ENCODE data around the gene PGAP6. TPM values are rescaled to one million over a fixed set of nuclear protein-coding genes. Genes with fewer than 3 reads are reported as not detected.
A peak's percentile ranks its signal among the peaks of the same experiment; 100 is the strongest.
"Not testable (repeated sequence)": the region's sequence is repeated elsewhere in the genome, so short reads cannot be mapped to it uniquely, and the experiment has no call there.

PGAP6 gene
- total RNA-seq, 1 donor from 2014 or later = 10.6 TPM

DNA sequence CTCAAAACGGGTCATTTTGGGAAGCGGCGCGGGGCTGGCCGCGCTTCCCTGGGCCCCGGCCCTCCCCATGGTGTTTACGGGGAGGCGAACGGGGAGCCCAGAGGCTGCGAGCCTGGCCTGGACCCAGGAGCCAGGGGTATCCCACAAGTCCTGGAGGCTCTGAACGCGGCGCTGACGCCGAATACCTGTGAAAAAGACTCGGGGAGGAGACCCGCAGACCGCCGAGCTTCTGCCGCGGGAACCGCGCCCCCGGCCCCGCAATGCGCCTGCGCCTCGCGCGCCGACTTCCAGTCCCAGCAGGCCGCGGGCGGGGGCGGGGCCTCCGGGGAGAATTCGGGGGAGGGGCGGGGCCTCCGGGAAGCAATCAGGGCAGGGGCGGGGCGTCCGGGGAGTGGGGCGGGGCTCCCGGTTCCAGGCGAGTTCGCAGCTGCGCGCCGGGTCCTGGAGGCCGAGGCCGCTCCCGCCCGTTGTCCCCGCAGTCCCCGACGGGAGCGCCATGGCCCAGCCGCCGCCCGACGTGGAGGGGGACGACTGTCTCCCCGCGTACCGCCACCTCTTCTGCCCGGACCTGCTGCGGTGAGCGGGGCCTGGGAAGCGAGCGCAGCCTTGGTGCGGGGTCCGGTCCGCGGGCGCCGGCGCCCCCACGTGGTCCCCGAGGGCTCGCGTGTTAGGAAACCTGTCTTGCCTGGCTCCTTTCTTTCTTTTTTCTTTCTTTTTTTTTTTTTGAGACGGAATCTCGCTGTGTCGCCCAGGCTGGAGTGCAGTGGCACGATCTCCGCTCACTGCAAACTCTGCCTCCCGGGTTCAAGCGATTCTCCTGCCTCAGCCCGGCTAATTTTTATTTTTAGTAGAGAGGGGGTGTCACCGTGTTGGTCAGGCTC is 19.9 kb upstream of the PGAP6 start, which contains the start of gene DECR2:
TSS of gene DECR2 (plus strand) at position 418 of the 881 bp plus-strand sequence. CDS start at position 497, 79 bp downstream.
- peak; percentile 90 for DNase-seq

DNA sequence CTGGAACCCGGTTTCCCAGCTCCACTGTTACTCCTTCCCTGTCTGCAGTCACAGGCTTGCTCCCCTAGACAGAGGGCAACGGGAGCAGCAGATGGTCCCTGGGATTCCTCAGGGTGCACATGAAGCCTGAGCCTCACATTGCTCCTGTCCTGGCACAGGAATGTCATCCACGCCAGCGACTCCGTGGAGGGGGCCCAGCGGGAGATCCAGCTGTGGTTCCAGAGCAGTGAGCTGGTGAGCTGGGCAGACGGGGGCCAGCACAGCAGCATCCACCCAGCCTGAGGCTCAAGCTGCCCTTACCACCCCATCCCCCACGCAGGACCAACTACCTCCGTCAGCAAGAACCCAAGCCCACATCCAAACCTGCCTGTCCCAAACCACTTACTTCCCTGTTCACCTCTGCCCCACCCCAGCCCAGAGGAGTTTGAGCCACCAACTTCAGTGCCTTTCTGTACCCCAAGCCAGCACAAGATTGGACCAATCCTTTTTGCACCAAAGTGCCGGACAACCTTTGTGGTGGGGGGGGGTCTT is 18.3 kb upstream of the PGAP6 start:
- no peak for DNase-seq

DNA sequence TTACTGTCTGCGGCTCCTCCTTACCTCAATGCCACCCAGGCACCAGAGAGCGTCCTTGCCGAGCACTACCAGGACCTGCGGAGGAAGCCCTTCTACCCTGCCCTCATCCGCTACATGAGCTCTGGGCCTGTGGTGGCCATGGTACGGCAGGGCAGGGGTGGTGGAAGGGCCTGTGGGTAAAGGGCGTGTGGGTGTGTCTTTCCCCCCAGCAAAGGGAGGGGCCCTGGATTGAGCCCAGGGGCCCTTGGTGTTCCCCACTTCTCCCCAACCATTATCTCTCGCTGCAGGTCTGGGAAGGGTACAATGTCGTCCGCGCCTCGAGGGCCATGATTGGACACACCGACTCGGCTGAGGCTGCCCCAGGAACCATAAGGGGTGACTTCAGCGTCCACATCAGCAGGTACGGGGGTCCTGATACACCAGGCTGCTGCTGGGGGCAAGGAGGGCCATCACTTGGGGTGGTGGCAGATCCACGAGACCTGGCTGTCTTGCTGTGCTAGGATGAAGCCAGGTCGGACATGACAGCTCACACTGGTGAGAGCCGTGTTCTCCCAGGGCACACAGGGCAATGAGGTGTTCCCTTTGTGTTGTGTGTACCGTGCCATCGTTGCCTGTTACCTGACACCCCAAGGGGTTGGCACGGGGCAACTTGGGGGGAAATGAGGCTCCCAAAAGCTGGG is 17.7 kb upstream of the PGAP6 start:
- no peak for DNase-seq

DNA sequence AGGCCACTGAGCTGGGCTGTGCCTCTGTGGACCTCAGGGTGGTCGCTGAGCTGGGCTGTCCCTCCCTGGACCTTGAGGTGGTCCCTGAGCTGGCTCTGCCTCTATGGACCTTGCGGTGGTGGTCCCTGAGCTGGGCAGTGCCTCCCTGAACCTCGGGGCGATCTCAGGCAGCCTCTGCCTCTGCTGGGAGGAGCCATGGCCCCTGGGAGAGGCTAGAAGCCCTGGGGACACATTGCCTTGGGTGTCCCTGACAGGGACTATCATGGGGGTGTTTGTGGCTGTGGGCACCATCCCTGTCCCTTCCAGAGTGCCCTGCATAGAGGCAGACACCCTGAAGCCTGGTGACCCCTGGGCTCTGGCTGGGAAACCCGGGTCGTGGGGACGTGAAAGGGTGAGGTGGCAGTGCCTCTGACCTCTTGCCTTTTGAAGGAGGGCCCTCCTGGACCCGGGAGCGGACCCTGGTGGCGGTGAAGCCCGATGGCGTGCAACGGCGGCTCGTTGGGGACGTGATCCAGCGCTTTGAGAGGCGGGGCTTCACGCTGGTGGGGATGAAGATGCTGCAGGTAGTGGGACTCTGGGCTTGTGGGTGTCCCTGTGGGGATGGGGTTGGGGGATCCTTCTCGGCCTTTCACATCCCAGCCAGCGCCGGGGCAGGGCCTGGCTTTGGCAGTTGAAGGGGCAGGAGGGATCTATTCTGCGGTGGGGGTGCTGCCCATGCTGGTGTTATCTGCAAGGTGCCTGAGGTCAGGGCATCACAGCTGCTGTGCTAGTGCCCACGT is 17.0 kb upstream of the PGAP6 start:
- no peak for DNase-seq

DNA sequence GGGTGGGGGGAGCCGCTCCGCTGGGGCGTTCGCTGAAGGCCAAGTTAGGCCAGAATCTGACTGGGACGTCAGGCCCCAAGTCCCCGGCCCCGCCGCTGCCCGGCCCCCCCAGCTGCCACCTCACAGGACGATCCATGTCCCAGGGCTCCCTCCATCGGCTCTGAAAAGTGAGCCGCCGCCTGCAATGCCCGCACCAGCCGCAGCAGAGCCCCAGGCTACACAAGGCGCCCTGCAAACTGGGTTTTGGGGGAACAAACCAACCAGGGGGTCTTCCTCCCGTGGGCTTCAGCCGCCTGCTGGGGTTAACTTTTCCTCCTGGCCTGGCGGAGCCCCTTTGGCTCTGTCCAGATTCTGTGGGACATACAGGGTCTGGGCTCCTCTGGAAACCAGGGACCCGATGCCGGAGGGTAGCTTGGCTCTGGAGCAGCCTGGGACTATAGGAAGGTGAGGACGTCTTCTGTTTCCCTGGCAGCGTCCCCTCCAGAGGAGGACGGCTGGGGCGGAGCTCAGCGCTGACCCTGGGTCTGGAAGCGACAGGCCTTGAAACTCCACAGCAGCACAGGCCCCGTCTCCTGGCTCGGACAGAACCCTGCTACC is 16.1 kb upstream of the PGAP6 start:
- DNase-seq = peak; percentile 26

DNA sequence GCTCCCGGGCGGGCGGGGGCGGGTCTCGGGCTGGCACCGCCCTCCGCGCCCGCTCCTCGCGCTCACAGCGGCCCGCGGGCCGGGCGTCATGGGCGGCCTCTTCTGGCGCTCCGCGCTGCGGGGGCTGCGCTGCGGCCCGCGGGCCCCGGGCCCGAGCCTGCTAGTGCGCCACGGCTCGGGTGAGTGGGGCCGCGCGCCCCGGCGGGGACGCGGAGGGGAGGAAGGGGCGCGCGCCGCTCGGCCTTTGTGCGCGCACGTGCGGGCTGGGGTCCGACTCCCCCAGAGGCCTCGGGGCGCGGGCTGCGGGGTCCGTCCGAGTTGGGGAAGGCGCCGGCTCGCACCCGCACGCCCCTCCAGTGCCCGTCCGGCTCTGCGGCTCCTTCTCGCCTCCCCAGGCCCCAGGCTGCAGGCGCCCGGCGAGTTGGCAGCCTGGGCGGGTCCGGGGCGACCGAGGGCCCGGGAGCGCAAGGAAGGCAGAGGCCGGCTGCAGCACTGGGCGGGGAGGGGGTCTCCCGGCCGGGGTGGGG is 15.4 kb upstream of the PGAP6 start, which contains the start of gene NME4:
TSS of gene NME4 (plus strand) at position 65 of the 527 bp plus-strand sequence. CDS start at position 89, 24 bp downstream.
- no peak for DNase-seq

DNA sequence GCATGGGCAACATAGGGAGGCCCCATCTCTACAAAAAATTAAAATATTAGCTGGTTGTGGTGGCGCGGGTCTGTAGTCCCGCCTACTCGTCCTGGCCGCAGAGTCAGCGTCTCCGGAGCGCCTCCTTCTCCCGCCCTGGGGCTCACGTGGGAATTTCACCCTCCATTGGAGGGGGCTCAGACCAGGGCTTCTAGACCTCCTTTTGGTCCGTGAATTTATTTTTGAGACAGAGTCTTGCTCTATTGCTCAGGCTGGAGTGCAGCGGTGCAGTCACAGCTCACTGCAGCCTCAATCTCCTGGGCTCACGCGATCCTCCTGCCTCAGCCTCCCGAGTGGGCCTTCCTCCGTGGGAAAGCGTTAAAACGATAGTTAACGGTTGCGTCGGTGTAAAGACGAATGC is 14.8 kb upstream of the PGAP6 start:
- DNase-seq = no peak

DNA sequence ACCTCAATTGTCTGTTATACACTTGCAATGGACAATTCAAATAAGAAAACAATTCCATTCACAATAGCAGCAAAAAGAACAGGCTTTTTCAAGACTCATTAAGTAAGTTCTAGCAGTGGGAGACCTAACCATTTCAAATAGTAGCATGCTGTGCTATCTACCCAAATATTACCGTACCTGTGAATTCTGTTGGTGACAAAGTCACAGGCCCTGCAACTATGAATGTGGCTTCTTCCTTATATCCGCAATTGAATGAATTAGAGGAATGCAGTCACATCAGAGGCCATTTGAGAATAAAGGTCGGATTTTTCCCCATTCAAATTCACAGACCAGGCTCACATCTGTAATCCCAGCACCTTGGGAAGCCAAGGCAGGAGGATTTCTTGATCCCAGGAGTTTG is 14.4 kb upstream of the PGAP6 start:
- no peak for DNase-seq

DNA sequence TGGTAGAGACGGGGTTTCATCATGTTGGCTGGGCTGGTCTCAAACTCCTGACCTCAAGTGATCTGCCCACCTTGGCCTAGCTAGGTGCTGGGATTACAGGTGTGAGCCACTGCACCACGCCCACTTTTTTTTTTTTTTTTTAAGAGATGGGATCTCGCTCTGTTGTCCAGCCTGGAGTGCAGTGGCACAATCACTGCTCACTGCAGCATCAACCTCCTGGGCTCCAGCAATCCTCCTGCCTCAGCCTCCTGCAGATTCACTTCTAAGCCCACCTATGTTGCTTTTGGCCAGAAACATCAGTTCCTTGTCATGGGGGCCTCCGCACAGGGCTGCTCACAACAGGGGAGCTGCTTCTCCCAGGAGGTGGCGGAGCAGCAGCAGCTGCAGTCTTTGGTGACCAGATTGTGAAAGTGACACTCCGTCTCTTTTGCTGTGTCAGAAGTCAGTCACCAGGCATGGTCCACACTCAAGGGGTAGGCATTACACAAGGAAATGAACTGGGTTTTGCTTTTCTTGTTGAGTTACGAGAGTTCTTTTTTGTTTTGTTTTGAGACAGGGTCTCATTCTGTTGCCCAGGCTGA is 10.8 kb upstream of the PGAP6 start:
- DNase-seq = no peak

DNA sequence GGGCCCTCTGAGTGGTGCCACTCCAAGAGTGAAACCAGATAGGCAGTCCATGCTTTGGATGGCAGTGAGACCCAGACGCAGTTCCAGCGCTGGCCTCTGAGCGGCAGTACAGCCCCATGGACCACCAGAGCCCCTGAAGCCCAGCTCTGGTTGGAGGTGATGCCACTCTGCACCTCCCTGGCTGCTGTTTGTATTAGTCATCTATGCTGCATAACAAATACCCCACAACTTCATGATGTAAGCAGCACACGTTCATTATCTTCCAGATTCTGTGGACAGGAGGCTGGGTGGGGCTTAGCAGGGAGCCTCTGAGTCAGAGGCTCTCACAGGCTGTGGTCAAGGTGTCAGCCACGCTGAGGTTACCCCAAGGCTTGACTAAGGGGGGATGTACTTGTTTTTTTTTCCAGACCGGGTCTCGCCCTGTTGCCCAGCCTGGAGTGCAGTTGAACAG is 10.1 kb upstream of the PGAP6 start:
- DNase-seq = no peak

DNA sequence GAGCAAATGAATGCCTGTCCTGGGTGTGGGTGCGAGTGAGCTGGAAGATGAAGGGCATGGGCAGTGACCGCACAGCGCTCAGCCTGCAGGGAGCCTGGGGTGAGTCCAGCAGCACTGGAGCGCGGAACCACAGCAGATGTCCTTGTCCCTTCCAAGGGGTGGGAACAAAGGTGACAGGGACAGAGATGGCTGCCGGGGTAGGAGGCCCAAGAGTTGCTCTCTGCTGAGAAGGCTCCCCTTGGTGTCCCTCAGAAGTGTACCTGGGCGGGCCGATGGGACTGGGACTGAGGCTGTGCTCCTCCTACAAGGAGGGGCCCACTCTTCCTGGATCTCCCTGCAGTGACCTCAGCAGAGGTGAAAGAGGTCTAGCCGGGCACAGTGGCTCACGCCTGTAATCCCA is 7.6 kb upstream of the PGAP6 start:
- DNase-seq = no peak

DNA sequence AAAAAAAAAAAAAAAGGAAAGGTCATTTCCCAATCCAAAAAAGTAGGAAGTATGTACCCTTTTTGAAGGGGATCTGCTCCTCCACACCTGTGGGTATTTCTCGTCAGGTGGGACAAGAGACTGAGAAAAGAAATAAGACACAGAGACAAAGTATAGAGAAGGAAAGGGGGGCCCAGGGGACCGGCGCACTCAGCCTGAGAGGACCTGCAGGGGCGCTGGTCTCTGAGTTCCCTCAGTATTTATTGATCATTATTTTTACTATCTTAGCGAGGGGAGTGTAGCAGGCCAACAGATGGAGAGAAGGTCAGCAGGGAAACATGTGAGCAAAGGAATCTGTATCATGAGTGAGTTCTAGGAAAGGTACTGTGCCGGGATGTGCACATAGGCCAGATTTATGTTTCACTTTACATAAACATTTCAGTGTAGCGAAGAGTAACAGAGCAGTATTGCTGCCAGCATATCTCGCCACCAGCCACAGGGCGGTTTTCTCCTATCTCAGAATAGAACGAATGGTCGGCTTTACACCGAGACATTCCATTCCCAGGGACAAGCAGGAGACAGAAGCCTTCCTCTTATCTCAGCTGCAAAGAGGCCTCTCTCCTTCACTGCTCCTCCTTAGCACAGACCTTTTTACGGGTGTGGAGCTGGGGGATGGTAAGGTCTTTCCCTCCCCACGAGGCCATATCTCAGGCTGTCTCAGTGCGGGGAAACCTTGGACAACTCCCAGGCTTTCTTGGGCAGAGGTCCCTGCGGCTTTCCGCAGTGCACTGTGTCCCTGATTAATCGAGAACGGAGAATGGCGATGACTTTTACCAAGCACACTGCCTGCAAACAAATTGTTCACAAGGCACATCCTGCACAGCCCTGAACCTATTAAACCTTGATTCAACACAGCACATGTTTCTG is 6.2 kb upstream of the PGAP6 start:
- DNase-seq = not testable (repeated sequence)

DNA sequence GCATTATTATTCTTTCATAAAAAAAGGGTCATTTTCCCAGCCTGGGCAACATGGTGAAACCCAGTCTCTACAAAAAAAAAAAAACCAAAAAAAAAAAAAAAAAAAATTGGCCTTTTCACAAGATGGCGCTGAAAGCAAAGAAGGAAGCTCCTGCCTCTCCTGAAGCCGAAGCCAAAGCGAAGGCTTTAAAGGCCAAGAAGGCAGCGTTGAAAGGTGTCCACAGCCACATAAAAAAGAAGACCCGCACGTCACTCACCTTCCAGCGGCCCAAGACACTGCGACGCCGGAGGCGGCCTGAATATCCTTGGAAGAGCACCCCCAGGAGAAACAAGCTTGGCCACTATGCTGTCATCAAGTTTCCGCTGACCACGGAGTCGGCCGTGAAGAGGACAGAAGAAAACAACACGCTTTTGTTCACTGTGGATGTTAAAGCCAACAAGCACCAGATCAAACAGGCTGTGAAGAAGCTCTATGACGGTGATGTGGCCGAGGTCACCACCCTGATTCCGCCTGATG is 4.9 kb upstream of the PGAP6 start:
- DNase-seq = no peak

DNA sequence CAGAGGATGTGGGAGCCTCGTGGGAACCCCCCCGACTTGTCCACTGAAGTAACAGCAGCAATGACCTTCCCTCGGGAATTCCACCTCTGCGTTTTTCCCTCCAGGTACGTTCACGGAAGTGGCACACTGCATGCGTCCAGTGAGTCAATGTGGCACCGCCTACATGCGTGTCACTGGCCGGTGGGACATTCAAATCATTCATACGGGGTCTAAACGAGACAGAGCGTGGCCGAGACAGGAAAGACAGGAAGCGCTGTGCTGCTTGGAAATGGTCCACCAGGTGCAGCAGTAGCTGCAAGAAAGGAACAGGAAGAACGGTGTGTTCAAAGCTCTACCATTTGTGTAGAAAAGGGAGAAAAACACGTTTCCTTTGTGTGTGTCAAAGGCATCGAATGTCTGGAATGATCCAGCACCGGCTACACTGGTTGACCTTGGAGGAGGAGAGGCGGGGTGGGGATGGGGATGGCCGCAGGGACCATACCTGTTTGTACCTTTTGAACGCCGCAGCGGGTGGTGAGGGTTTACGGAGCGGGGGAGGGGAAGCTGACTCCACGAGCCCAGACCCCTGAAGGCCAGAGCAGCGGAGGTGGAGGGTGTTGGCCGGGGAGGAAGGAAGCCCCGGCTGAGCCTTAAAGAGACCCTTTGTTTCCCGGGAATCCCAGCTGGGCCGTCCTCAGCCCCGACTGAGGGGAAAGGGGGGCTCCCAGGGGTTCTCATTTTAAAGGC is 1.7 kb upstream of the PGAP6 start:
- no peak for DNase-seq

DNA sequence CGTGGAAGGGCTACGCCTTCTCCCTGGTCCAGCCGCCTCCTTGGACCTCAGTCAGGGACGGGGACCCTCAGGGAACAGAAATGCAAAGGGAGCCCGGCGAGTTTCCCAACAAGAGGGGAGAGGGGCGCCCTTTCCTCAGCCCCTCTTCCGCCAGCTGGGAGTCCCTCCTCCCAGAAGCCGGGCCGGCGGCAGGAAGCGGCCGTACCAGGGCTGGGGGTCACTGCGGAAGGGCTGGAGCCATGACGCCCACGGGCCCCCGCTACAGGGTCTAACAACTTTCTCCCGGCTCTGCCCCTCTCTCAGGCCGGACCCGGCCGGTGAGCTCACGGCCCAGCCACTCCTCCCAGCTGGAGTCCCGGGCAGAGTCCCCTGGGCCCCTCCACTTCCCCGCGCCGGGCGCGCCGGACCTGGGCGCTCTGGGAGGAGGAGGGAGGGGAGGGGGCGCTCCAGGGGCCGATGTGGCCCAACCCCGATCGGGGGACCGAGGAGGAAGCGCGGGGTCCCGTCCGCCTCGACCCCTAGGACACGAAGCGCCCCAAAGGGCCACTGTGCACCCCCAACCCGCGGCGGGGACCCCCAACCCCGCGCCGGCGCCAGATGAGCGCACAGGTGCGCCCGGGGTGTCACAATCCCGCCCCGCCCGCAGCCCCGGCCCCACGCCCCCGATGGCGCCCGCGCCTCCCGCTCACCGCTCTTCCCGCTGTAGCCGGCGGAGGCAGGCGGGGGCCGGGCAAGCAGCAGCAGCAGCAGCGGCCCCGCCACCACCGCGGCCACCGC is 578 bp downstream of the PGAP6 start:
- DNase-seq = no peak

DNA sequence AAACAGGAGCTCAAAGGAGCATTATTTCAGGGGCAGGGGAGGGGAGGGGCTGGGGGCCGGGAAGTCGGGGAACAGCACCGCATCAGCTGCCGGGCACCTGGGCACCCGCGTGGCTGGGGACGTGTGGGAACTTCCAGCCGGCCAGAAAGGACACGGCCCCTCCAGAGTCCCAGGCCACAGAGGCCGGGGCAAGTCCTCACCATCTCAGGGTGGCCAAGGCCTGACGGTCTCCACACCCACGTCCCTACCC is 1.1 kb downstream of the PGAP6 start:
- DNase-seq = no peak

DNA sequence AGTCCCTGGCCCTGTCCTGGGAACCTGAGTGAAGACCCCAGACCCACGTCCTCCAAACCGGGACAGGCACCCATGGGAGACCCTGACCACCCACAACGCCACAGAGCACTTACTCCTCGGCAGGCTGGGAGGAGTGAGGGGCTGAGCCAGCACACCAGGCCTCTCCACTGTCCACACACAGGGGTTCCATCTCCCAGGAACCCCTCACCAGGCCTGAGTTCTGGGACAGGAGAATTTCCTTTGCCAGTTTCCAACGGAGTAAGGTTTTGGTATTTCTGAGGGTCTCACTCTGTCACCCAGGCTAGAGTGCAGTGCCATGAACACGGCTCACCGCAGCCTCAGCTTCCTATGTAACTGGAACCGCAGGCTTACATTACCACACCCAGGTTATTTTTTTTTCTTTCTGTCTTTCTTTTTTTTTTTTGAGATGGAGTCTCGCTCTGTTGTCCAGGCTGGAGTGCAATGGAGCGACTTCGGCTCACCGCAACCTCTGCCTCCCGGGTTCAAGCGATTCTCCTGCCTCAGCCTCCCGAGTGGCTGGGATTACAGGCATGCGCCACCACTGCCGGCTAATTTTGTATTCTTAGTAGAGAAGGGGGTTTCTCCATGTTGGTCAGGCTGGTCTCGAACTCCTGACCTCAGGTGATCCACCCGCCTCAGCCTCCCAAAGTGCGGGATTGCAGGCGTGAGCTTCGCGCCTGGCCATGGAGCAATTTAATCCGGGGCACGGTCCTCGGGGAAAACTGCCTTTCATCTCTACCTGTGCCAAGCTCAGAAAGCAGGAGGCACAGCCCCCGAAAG is 1.6 kb downstream of the PGAP6 start:
- no peak for DNase-seq

All from skin of body (tissue), 2 donors.